ENCODE data around the gene KCNQ1. TPM values are rescaled to one million over a fixed set of nuclear protein-coding genes. Genes with fewer than 3 reads are reported as not detected.

The KCNQ1 gene
- polyA plus RNA-seq, 1 donor (not counting 4 experiments of a cell fraction or from before 2014, with no cell fraction given), result not detected

- Histone ChIP-seq H4K20me1 (ENCODE audit: control insufficient read depth, extremely low read depth, insufficient read depth, low read length) (no peaks in the 10 kb centered on the region), H3K4me2 (ENCODE audit: control insufficient read depth, extremely low read depth, insufficient read depth, low read depth, low read length) (no peak overlapping the region), H2AFZ (ENCODE audit: control insufficient read depth, low read length) (no peak overlapping the region), H3K4me1 (ENCODE audit: control insufficient read depth, extremely low read depth, insufficient read depth, low read length) (no peaks in the 10 kb centered on the region), H3K79me2 (ENCODE audit: control insufficient read depth, insufficient read depth, low read length) (no peaks in the 10 kb centered on the region), H3K9me1 (ENCODE audit: control insufficient read depth, extremely low read depth, insufficient read depth, low read length) (no peaks in the 10 kb centered on the region), H3K36me3 (ENCODE audit: control insufficient read depth in 2 of 2, extremely low read depth in 1 of 2, insufficient read depth in 2 of 2, low read length in 2 of 2) (no peaks in the 10 kb centered on the region), H3K27me3 (ENCODE audit: control insufficient read depth, extremely low read depth, insufficient read depth, low read length) (peaks cover 58% of the 10 kb centered on the region), H3K4me3 (ENCODE audit: control insufficient read depth in 2 of 3, extremely low read depth in 1 of 3, insufficient read depth in 2 of 3, low read depth in 1 of 3, low read length in 3 of 3) (no peak overlapping the region), H3K27ac (ENCODE audit: control insufficient read depth, insufficient read depth, low read length) (no peak overlapping the region), H3K9me3 (ENCODE audit: control insufficient read depth, low read depth, low read length) (no peaks in the 10 kb centered on the region), H3K9ac (ENCODE audit: control insufficient read depth, extremely low read depth, insufficient read depth, low read length) (no peak overlapping the region)
- TF ChIP-seq CTCF (optimal IDR thresholded peaks at IDR 0.05 in 1 of 3, IDR thresholded peaks at IDR 0.05 in 1 of 3, conservative IDR thresholded peaks at IDR 0.05 in 1 of 3; ENCODE audit: extremely low read depth in 1 of 3, insufficient read depth in 2 of 3, low read length in 3 of 3) (no peak), EZH2 (IDR thresholded peaks at IDR 0.05; ENCODE audit: low read length) (peak; percentile 91)
- FAIRE-seq (no peak), DNase-seq (ENCODE audit: low read depth, low spot score) (no peak)
- dilution Hi-C loops (cut with MboI; ENCODE audit: extremely low pct_ligation_motif_present, low sequenced_read_pairs), result no loop called here
Measured at GRCh38 chr11:2862395-2863275, 417.8 kb downstream of the KCNQ1 start.

- H4K20me1 ChIP-seq (ENCODE audit: control insufficient read depth, extremely low read depth, insufficient read depth, low read length), result no peaks in the 10 kb centered on the region
- H3K27me3 ChIP-seq (ENCODE audit: control insufficient read depth, extremely low read depth, insufficient read depth, low read length), result peaks cover 64% of the 10 kb centered on the region
- no peaks in the 10 kb centered on the region for H3K4me1 ChIP-seq (ENCODE audit: control insufficient read depth, extremely low read depth, insufficient read depth, low read length)
- FAIRE-seq (no peak), DNase-seq (ENCODE audit: low read depth, low spot score) (no peak)
- no peaks in the 10 kb centered on the region for H3K9me3 ChIP-seq (ENCODE audit: control insufficient read depth, low read depth, low read length)
- no peak overlapping the region for H2AFZ ChIP-seq (ENCODE audit: control insufficient read depth, low read length)
- H3K27ac ChIP-seq (ENCODE audit: control insufficient read depth, insufficient read depth, low read length), result no peak overlapping the region
- no peak overlapping the region for H3K9ac ChIP-seq (ENCODE audit: control insufficient read depth, extremely low read depth, insufficient read depth, low read length)
- no peak overlapping the region for H3K4me2 ChIP-seq (ENCODE audit: control insufficient read depth, extremely low read depth, insufficient read depth, low read depth, low read length)
- H3K36me3 ChIP-seq (ENCODE audit: control insufficient read depth in 2 of 2, extremely low read depth in 1 of 2, insufficient read depth in 2 of 2, low read length in 2 of 2), result no peaks in the 10 kb centered on the region
- H3K79me2 ChIP-seq (ENCODE audit: control insufficient read depth, insufficient read depth, low read length), result no peaks in the 10 kb centered on the region
- H3K4me3 ChIP-seq (ENCODE audit: control insufficient read depth in 2 of 3, extremely low read depth in 1 of 3, insufficient read depth in 2 of 3, low read depth in 1 of 3, low read length in 3 of 3), result no peak overlapping the region
- TF ChIP-seq EZH2 (IDR thresholded peaks at IDR 0.05; ENCODE audit: low read length) (peak; percentile 61), CTCF (optimal IDR thresholded peaks at IDR 0.05 in 1 of 3, IDR thresholded peaks at IDR 0.05 in 1 of 3, conservative IDR thresholded peaks at IDR 0.05 in 1 of 3; ENCODE audit: extremely low read depth in 1 of 3, insufficient read depth in 2 of 3, low read length in 3 of 3) (no peak)
- no peaks in the 10 kb centered on the region for H3K9me1 ChIP-seq (ENCODE audit: control insufficient read depth, extremely low read depth, insufficient read depth, low read length)
- dilution Hi-C loops (cut with MboI; ENCODE audit: extremely low pct_ligation_motif_present, low sequenced_read_pairs), result no loop called here
Measured at GRCh38 chr11:2863276-2863618, 418.4 kb downstream of the KCNQ1 start.

Data from keratinocyte (primary cell).